Measurements from ENCODE around the gene SPRED2. TPM values are rescaled to one million over a fixed set of nuclear protein-coding genes. Genes with fewer than 3 reads are reported as not detected.

The SPRED2 gene
- total and polyA plus RNA-seq, 8 donors: 6.2 to 20.0 (median 15.2) TPM

DNA sequence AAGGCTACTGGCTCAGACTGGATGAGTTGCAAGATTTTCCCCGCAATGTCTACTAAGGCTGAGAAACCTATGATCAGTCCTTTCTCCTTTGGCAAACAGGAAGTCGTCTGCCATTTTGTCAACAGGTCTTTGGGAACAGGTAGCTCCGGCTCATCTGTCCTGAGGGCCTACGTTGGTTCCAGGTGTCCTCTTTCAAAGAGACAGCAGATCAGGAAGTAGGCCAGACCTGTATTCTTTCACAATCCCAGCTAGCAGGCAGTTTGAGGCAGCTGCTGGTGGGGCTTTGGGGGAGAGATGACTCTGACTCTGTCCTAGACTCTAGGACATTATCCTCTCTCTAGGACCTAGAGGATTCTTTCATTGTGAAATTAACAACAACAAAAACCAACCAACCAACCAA is 106.1 kb downstream of the SPRED2 start:
- WGBS, 2 donors: 92 to 94% methylated on average over 4 of the region's 4 CpGs
- ATAC-seq: no peak

DNA sequence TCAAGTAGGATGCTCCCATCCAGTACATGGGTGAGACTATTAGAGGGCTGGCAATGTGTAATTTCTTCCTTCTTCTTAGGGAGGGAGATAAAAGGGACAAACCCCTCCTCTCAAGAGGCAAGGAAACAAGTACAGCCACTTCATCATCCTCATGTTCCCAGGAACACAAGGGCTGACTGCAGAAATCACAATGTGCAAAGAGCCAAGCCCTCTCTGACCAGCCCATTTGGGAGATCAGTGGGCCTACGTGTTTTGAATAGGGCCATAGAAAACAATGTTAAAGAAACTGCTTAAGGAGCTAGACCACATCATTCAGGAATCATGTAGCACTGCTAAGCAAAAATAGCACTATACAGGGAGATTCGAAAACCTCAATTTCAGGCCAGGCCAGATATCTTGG is 107.3 kb downstream of the SPRED2 start:
- Histone ChIP-seq H3K9me3 (no peaks in the 10 kb centered on the region), H3K36me3 (no peaks in the 10 kb centered on the region), H3K27me3 (no peaks in the 10 kb centered on the region), H3K27ac (no peak overlapping the region), H3K4me1 (no peaks in the 10 kb centered on the region), H3K4me3 (no peak overlapping the region)
- DNase-seq: no peak
- TF ChIP-seq, protein P1, sequence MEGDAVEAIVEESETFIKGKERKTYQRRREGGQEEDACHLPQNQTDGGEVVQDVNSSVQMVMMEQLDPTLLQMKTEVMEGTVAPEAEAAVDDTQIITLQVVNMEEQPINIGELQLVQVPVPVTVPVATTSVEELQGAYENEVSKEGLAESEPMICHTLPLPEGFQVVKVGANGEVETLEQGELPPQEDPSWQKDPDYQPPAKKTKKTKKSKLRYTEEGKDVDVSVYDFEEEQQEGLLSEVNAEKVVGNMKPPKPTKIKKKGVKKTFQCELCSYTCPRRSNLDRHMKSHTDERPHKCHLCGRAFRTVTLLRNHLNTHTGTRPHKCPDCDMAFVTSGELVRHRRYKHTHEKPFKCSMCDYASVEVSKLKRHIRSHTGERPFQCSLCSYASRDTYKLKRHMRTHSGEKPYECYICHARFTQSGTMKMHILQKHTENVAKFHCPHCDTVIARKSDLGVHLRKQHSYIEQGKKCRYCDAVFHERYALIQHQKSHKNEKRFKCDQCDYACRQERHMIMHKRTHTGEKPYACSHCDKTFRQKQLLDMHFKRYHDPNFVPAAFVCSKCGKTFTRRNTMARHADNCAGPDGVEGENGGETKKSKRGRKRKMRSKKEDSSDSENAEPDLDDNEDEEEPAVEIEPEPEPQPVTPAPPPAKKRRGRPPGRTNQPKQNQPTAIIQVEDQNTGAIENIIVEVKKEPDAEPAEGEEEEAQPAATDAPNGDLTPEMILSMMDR (IDR thresholded peaks at IDR 0.05): no peak
- WGBS, 2 donors: 93 to 95% methylated on average over 2 of the region's 2 CpGs
- FAIRE-seq: no peak
- intact Hi-C loops (cut with DNase I): no loop called here
- no peak for ATAC-seq

More for the DNA sequence above, 106.1 kb downstream of the SPRED2 start:
- H3K4me1 ChIP-seq: no peaks in the 10 kb centered on the region
- DNase-seq (no peak), FAIRE-seq (no peak)
- no peaks in the 10 kb centered on the region for H3K27me3 ChIP-seq
- H3K27ac ChIP-seq: no peak overlapping the region
- intact Hi-C loops (cut with DNase I): no loop called here
- peaks cover 0 to 4% (median 0%) of the 10 kb centered on the region in 3 donors for H3K36me3 ChIP-seq
- no peaks in the 10 kb centered on the region for H3K9me3 ChIP-seq
- no peak overlapping the region for H3K4me3 ChIP-seq
- TF ChIP-seq, protein P1 (IDR thresholded peaks at IDR 0.05): no peak

DNA sequence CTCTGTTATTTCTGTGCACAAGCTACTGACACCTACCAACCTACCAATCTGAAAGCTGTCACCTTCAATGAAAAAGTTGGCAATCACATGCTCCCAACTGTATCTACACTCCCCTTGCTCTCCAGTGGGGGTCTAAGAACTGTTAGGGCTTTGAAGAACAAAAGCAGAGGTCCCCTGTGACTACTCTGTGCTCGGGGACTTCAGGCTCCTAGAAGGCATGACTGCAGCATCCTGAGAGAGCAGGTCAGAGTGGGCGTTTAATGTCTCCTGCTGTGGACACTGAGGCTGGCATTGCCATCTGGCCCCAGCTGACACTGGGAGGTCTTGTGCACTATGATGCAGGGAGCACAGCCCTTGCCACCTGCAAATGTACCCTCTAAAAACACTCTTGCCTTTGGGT is 111.5 kb downstream of the SPRED2 start:
- intact Hi-C loops (cut with DNase I): no loop called here
- Histone ChIP-seq H3K36me3 (no peaks in the 10 kb centered on the region), H3K4me1 (no peaks in the 10 kb centered on the region), H3K27ac (no peak overlapping the region), H3K9me3 (no peaks in the 10 kb centered on the region), H3K27me3 (no peaks in the 10 kb centered on the region), H3K4me3 (no peak overlapping the region)
- 97% methylated on average over 2 of the region's 2 CpGs for WGBS, 2 donors
- DNase-seq (no peak), FAIRE-seq (no peak), ATAC-seq (no peak)
- TF ChIP-seq, protein P1 (IDR thresholded peaks at IDR 0.05): no peak

DNA sequence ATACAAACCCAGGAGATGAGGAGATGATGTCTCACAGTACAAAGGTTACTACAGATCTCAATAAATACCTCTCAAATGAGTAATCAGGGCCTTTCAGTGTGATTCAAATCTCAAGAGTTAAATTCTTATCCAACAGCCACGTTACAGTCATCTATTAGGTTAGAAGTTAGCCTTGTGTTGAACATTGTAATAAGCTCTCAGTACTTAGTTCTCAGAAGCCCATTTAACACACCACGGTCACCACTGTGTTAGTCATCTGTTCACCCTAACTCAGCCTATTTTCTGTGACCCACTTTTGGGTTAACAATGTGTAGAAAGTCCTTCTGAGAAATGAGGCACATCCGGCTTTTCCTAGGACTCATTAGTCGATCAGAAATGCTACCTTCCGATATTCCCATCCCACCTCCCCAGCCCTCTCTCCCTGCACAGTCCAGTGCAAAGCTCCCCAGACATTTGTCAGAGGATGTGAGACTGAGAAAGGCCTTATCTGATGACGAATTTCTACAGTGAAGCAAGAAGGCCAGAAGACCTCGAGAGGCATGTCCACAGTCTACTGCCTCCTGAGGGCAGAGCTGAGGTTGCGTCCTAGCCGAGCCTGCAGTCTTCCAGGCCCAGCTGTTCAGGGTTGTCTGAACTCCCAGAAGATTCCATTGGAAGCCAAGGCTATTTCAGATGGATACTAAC is 112.2 kb downstream of the SPRED2 start:
- Histone ChIP-seq H3K27me3 (no peaks in the 10 kb centered on the region), H3K27ac (peak overlapping the region in 1 of 4 donors; percentile 8), H3K36me3 (no peaks in the 10 kb centered on the region), H3K4me1 (no peaks in the 10 kb centered on the region), H3K4me3 (no peak overlapping the region), H3K9me3 (no peaks in the 10 kb centered on the region)
- ATAC-seq: peak; percentile 40 to 78 (median 60)
- WGBS, 2 donors: 79 to 80% methylated on average over 9 of the region's 9 CpGs
- no peak for DNase-seq
- FAIRE-seq: no peak
- TF ChIP-seq, protein P1 (IDR thresholded peaks at IDR 0.05): no peak
- intact Hi-C loops (cut with DNase I): no loop called here

DNA sequence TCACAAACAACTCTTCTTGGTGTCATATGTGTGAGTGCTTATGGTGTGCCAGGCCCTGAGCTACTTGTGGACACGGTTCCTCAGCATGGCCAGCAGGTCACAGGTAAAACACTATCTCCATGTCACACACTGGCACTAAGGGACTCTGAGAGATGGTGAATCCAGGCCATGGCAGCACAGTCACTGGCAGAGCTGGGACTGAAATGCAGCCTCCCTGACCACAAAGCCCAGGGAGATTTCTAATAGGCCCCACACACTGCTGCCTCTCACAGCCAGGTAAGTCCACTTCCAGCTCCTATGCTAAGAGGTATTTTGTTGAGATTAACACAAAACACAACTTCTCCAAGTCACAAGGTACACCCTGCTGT is 112.7 kb downstream of the SPRED2 start:
- 98 to 100% methylated on average over 1 of the region's 1 CpG for WGBS, 2 donors
- H3K9me3 ChIP-seq: no peaks in the 10 kb centered on the region
- H3K36me3 ChIP-seq: peaks cover 0 to 4% (median 0%) of the 10 kb centered on the region in 3 donors
- no peak overlapping the region for H3K4me3 ChIP-seq
- no peak overlapping the region for H3K27ac ChIP-seq
- ATAC-seq (no peak), DNase-seq (no peak), FAIRE-seq (no peak)
- H3K27me3 ChIP-seq: no peaks in the 10 kb centered on the region
- TF ChIP-seq, protein P1 (IDR thresholded peaks at IDR 0.05): no peak
- intact Hi-C loops (cut with DNase I): no loop called here
- no peaks in the 10 kb centered on the region for H3K4me1 ChIP-seq

Measured in pancreas (tissue), 10 donors.